ENCODE results near the gene RSPH3. TPM values are rescaled to one million over a fixed set of nuclear protein-coding genes. Genes with fewer than 3 reads are reported as not detected.
"Not testable (repeated sequence)": the region's sequence is repeated elsewhere in the genome, so short reads cannot be mapped to it uniquely, and the experiment has no call there.

Gene RSPH3
- total RNA-seq, 1 experiment from 2014 or later, result 3.1 TPM

- no peaks in the 10 kb centered on the region for H3K36me3 ChIP-seq (ENCODE audit: low read depth, low read length)
- no peaks in the 10 kb centered on the region for H3F3A ChIP-seq (ENCODE audit: low read length, unreplicated experiment)
- TF ChIP-seq CTCF (conservative IDR thresholded peaks at IDR 0.05; ENCODE audit: low read depth, low read length) (no peak), EZH2 (IDR thresholded peaks at IDR 0.05; ENCODE audit: low read length, unreplicated experiment) (no peak), EZH2phosphoT487 (IDR thresholded peaks at IDR 0.05; ENCODE audit: borderline replicate concordance, low read length) (no peak)
- no peak overlapping the region for H3K9ac ChIP-seq (ENCODE audit: low read length)
- BruUV-seq (replicated peaks), result no TSS peak
- intact Hi-C loops (cut with micrococcal nuclease), result no loop called here
- H3K4me3 ChIP-seq (ENCODE audit: low read length), result no peak overlapping the region
- H3K9me2 ChIP-seq (replicated peaks; ENCODE audit: low read length), result no peaks in the 10 kb centered on the region
- POLR2A ChIA-PET (ENCODE audit: unreplicated experiment), result no interaction called here
- no peaks in the 10 kb centered on the region for H3K27me3 ChIP-seq (ENCODE audit: low read length)
- H2AFZ ChIP-seq (ENCODE audit: low read length), result no peak overlapping the region
- H3K4me1 ChIP-seq (ENCODE audit: insufficient read depth, low read length), result peaks cover 20% of the 10 kb centered on the region
- no peaks in the 10 kb centered on the region for H3K9me3 ChIP-seq (ENCODE audit: low read length)
- H3K27ac ChIP-seq (ENCODE audit: low read length), result no peak overlapping the region
- H4K20me1 ChIP-seq (ENCODE audit: low read length), result no peaks in the 10 kb centered on the region
- no peak overlapping the region for H3K4me2 ChIP-seq (ENCODE audit: low read length)
- CTCF ChIA-PET, result no interaction called here
- ATAC-seq, result no peak
- H3K79me2 ChIP-seq (ENCODE audit: low read length), result peaks cover 14% of the 10 kb centered on the region
- DNase-seq, result no peak
Measured at GRCh38 chr6:158996856-158997255, 3.1 kb downstream of the RSPH3 start.

- ATAC-seq (no peak), DNase-seq (no peak)
- CTCF ChIA-PET, result no interaction called here
- Histone ChIP-seq H3K27ac (ENCODE audit: low read length) (no peak overlapping the region), H3K4me2 (ENCODE audit: low read length) (no peak overlapping the region), H3K9me3 (ENCODE audit: low read length) (no peaks in the 10 kb centered on the region), H2AFZ (ENCODE audit: low read length) (no peak overlapping the region), H3K4me1 (ENCODE audit: insufficient read depth, low read length) (peaks cover 11% of the 10 kb centered on the region), H3K36me3 (ENCODE audit: low read depth, low read length) (no peaks in the 10 kb centered on the region), H4K20me1 (ENCODE audit: low read length) (no peaks in the 10 kb centered on the region), H3K9ac (ENCODE audit: low read length) (no peak overlapping the region), H3K27me3 (ENCODE audit: low read length) (no peaks in the 10 kb centered on the region), H3K4me3 (ENCODE audit: low read length) (no peak overlapping the region), H3K79me2 (ENCODE audit: low read length) (peaks cover 9% of the 10 kb centered on the region), H3K9me2 (replicated peaks; ENCODE audit: low read length) (no peaks in the 10 kb centered on the region), H3F3A (ENCODE audit: low read length, unreplicated experiment) (no peaks in the 10 kb centered on the region)
- no TSS peak for BruUV-seq (replicated peaks)
- POLR2A ChIA-PET (ENCODE audit: unreplicated experiment), result no interaction called here
- TF ChIP-seq CTCF (conservative IDR thresholded peaks at IDR 0.05; ENCODE audit: low read depth, low read length) (no peak), EZH2phosphoT487 (IDR thresholded peaks at IDR 0.05; ENCODE audit: borderline replicate concordance, low read length) (no peak), EZH2 (IDR thresholded peaks at IDR 0.05; ENCODE audit: low read length, unreplicated experiment) (no peak)
- intact Hi-C loops (cut with micrococcal nuclease), result no loop called here
Measured at GRCh38 chr6:158993639-158994038, 6.4 kb downstream of the RSPH3 start.

- Histone ChIP-seq H3F3A (ENCODE audit: low read length, unreplicated experiment) (no peaks in the 10 kb centered on the region), H3K27me3 (ENCODE audit: low read length) (no peaks in the 10 kb centered on the region), H3K27ac (ENCODE audit: low read length) (no peak overlapping the region), H3K9ac (ENCODE audit: low read length) (no peak overlapping the region), H3K4me3 (ENCODE audit: low read length) (no peak overlapping the region), H3K4me1 (ENCODE audit: insufficient read depth, low read length) (peaks cover 11% of the 10 kb centered on the region), H3K36me3 (ENCODE audit: low read depth, low read length) (no peaks in the 10 kb centered on the region), H2AFZ (ENCODE audit: low read length) (no peak overlapping the region), H3K9me2 (replicated peaks; ENCODE audit: low read length) (no peaks in the 10 kb centered on the region), H3K4me2 (ENCODE audit: low read length) (no peak overlapping the region), H4K20me1 (ENCODE audit: low read length) (no peaks in the 10 kb centered on the region), H3K9me3 (ENCODE audit: low read length) (no peaks in the 10 kb centered on the region), H3K79me2 (ENCODE audit: low read length) (peaks cover 4% of the 10 kb centered on the region; the same call in 1 of the 2 replicates)
- no peak for TF ChIP-seq EZH2 (IDR thresholded peaks at IDR 0.05; ENCODE audit: low read length, unreplicated experiment)
- TF ChIP-seq EZH2phosphoT487 (IDR thresholded peaks at IDR 0.05; ENCODE audit: borderline replicate concordance, low read length), result no peak
- no peak for TF ChIP-seq CTCF (conservative IDR thresholded peaks at IDR 0.05; ENCODE audit: low read depth, low read length)
- ATAC-seq (no peak), DNase-seq (no peak)
- BruUV-seq (replicated peaks), result no TSS peak
- intact Hi-C loops (cut with micrococcal nuclease), result no loop called here
- ChIA-PET CTCF (no interaction called here), POLR2A (ENCODE audit: unreplicated experiment) (no interaction called here)
Measured at GRCh38 chr6:158991017-158991723, 8.8 kb downstream of the RSPH3 start.

GRCh38 chr6:158989711-158990110 is 10.3 kb downstream of the RSPH3 start:
- H3K27ac ChIP-seq (ENCODE audit: low read length); BruUV-seq (replicated peaks); ATAC-seq; intact Hi-C loops (cut with micrococcal nuclease); CTCF ChIA-PET; H4K20me1 ChIP-seq (ENCODE audit: low read length); H3K9me3 ChIP-seq (ENCODE audit: low read length); DNase-seq; H3K27me3 ChIP-seq (ENCODE audit: low read length); H2AFZ ChIP-seq (ENCODE audit: low read length); H3K9me2 ChIP-seq (replicated peaks; ENCODE audit: low read length); H3K4me1 ChIP-seq (ENCODE audit: insufficient read depth, low read length); H3F3A ChIP-seq (ENCODE audit: low read length, unreplicated experiment); H3K36me3 ChIP-seq (ENCODE audit: low read depth, low read length); POLR2A ChIA-PET (ENCODE audit: unreplicated experiment); H3K79me2 ChIP-seq (ENCODE audit: low read length); H3K9ac ChIP-seq (ENCODE audit: low read length); H3K4me3 ChIP-seq (ENCODE audit: low read length); H3K4me2 ChIP-seq (ENCODE audit: low read length): not testable (repeated sequence)

All from PC-3 (cell line).